Dermis lymphatic vessel endothelial cell (primary cell): ENCODE results near the gene SIRT6. TPM values are rescaled to one million over a fixed set of nuclear protein-coding genes. Genes with fewer than 3 reads are reported as not detected.

Experiments used
- total RNA-seq: library from RNA; depleted of rRNA; stranded (reverse); fragments of >200 nt; gene quantifications from 2 replicates; pipeline ENCODE4 v1.2.1, GENCODE V29; 2014

The SIRT6 gene
- 6.1 and 9.0 TPM in 2 replicates for total RNA-seq

GRCh38 chr19:4182084-4182810, at the start of gene SIRT6, which contains the start of gene ANKRD24:
SIRT6 (minus strand) TSS chr19:4182563; CDS start chr19:4182539, 24 bp downstream.
ANKRD24 (plus strand) TSS chr19:4182689; CDS start chr19:4186426, 3,737 bp downstream.

GRCh38 chr19:4229179-4229931, 47.0 kb upstream of the SIRT6 start, which contains the start of gene EBI3:
EBI3 (plus strand) TSS chr19:4229523; CDS start chr19:4229551, 28 bp downstream.

Other genes with a start within 250 kb of the SIRT6 start
- gene NMRK2, start 249.5 kb downstream of the SIRT6 start, total RNA-seq, result not detected in 2 replicates
- gene DAPK3, start 211.5 kb downstream of the SIRT6 start, total RNA-seq, result 121 and 144 TPM in 2 replicates
- 2,885 and 2,904 TPM in 2 replicates for gene EEF2, start 197.1 kb downstream of the SIRT6 start, total RNA-seq
- 19.0 and 26.6 TPM in 2 replicates for gene PIAS4, start 174.8 kb downstream of the SIRT6 start, total RNA-seq
- 9.1 and 10.3 TPM in 2 replicates for gene ZBTB7A, start 115.7 kb downstream of the SIRT6 start, total RNA-seq
- gene MAP2K2, start 58.4 kb downstream of the SIRT6 start, total RNA-seq, result 114 and 121 TPM in 2 replicates
- not detected in 2 replicates for gene CREB3L3, start 28.9 kb downstream of the SIRT6 start, total RNA-seq
- gene ANKRD24, start 126 bp upstream of the SIRT6 start, total RNA-seq, result 0.11 and 0.17 TPM in 2 replicates
- gene EBI3, start 47.0 kb upstream of the SIRT6 start, total RNA-seq, result 0.09 and 0.54 TPM in 2 replicates
- 17.4 and 17.6 TPM in 2 replicates for gene YJU2, start 64.5 kb upstream of the SIRT6 start, total RNA-seq
- gene SHD, start 96.7 kb upstream of the SIRT6 start, total RNA-seq, result not detected in 2 replicates
- not detected in 2 replicates for gene TMIGD2, start 119.8 kb upstream of the SIRT6 start, total RNA-seq
- gene FSD1, start 122.0 kb upstream of the SIRT6 start, total RNA-seq, result 2.4 and 2.6 TPM in 2 replicates
- 32.1 and 36.4 TPM in 2 replicates for gene STAP2, start 156.3 kb upstream of the SIRT6 start, total RNA-seq
- gene MPND, start 161.0 kb upstream of the SIRT6 start, total RNA-seq, result 5.8 and 8.9 TPM in 2 replicates
- 41.2 and 83.9 TPM in 2 replicates for gene SH3GL1, start 218.0 kb upstream of the SIRT6 start, total RNA-seq
- 3.4 and 3.7 TPM in 2 replicates for gene CHAF1A, start 220.1 kb upstream of the SIRT6 start, total RNA-seq